ENCODE data around the gene TDRD9.
A peak's percentile ranks its signal among the peaks of the same experiment; 100 is the strongest.
"Not testable (repeated sequence)": the region's sequence is repeated elsewhere in the genome, so short reads cannot be mapped to it uniquely, and the experiment has no call there.

The TDRD9 gene

GRCh38 chr14:103892247-103892646 is 36.0 kb upstream of the TDRD9 start:
- DNase-seq (ENCODE audit: low spot score), result no peak

GRCh38 chr14:103894034-103894722 is 34.1 kb upstream of the TDRD9 start:
- DNase-seq (ENCODE audit: low spot score), result no peak

- no peak for DNase-seq (ENCODE audit: low spot score)
Observed at GRCh38 chr14:103894723-103895059, 33.6 kb upstream of the TDRD9 start.

- DNase-seq (ENCODE audit: low spot score), result no peak
Observed at GRCh38 chr14:103896578-103896977, 31.7 kb upstream of the TDRD9 start.

GRCh38 chr14:103897075-103897947 is 30.9 kb upstream of the TDRD9 start:
- DNase-seq (ENCODE audit: low spot score), result no peak

GRCh38 chr14:103898204-103898603 is 30.1 kb upstream of the TDRD9 start:
- no peak for DNase-seq (ENCODE audit: low spot score)

- no peak for DNase-seq (ENCODE audit: low spot score)
Observed at GRCh38 chr14:103898711-103899110, 29.5 kb upstream of the TDRD9 start.

- DNase-seq (ENCODE audit: low spot score), result no peak
Observed at GRCh38 chr14:103899316-103899715, 28.9 kb upstream of the TDRD9 start.

- no peak for DNase-seq (ENCODE audit: low spot score)
Observed at GRCh38 chr14:103899833-103900232, 28.4 kb upstream of the TDRD9 start.

GRCh38 chr14:103904493-103905107 is 23.7 kb upstream of the TDRD9 start:
- no peak for DNase-seq (ENCODE audit: low spot score)

- DNase-seq (ENCODE audit: low spot score), result peak; percentile 19
Observed at GRCh38 chr14:103905842-103906456, 22.3 kb upstream of the TDRD9 start.

- DNase-seq (ENCODE audit: low spot score), result peak; percentile 31
Observed at GRCh38 chr14:103908580-103908979, 19.7 kb upstream of the TDRD9 start.

GRCh38 chr14:103909531-103910261 is 18.6 kb upstream of the TDRD9 start:
- no peak for DNase-seq (ENCODE audit: low spot score)

- peak; percentile 72 for DNase-seq (ENCODE audit: low spot score)
Observed at GRCh38 chr14:103910262-103910935, 17.9 kb upstream of the TDRD9 start.

- DNase-seq (ENCODE audit: low spot score), result no peak
Observed at GRCh38 chr14:103910984-103911383, 17.3 kb upstream of the TDRD9 start.

GRCh38 chr14:103915616-103916015 is 12.6 kb upstream of the TDRD9 start:
- DNase-seq (ENCODE audit: low spot score), result no peak

- no peak for DNase-seq (ENCODE audit: low spot score)
Observed at GRCh38 chr14:103916636-103917262, 11.5 kb upstream of the TDRD9 start.

GRCh38 chr14:103920981-103921854 is 7.0 kb upstream of the TDRD9 start:
- peak; percentile 95 for DNase-seq (ENCODE audit: low spot score)

- DNase-seq (ENCODE audit: low spot score), result not testable (repeated sequence)
Observed at GRCh38 chr14:103921855-103922200, 6.4 kb upstream of the TDRD9 start.

- DNase-seq (ENCODE audit: low spot score), result no peak
Observed at GRCh38 chr14:103923863-103924262, 4.4 kb upstream of the TDRD9 start.

Data from CD4-positive, alpha-beta T cell treated with Interleukin-15 for 4 hours (primary cell).